NCI-H1105 (cell line): ENCODE results near the gene PPFIA1.
A peak's percentile ranks its signal among the peaks of the same experiment; 100 is the strongest.

Experiments
- DNase-seq: peaks from one replicate; lab custom pipeline; 2025; lab: John Stamatoyannopoulos, UW

The PPFIA1 gene

DNA sequence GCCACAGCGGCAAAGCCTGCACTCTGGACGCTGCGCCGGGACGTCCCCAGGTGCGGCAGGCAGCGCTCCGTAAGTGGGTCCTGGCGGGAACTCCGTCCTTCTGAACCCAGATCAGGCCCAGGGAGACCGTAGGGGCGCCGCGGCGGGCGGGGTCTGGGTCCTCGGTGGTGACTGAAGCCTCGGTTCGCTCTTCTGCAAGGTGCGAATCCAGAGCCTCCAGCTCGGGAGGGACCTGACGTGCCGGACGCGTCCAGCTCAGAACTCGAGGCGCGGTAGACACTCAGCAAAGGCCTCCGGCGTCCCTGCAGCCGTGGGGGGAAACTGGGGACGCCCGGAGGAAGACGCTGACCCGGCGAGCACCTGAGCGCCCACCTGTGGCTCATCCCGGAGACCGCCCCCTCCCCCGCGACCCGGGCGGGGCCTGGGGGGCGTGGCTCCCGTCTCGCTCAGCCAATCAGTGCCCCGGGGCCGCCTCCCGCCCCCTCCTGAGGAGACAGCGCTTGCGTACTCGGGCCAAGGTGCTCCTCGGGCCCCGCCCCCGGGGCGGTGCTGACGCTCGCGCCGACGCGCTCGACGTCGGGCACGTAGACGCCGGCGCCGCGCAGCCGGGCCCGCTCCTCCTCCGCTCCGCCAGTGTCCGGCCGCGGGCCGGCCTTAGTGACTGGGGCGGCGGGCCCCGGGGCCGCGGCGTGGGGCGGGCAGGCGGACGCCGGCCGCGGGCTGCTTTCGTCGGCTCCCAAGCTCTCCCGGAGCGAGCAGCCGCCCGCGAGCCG is at the start of gene PPFIA1:
PPFIA1 (plus strand) TSS at position 587 of the 773 bp plus-strand sequence. CDS start 1,483 bp downstream, outside the sequence.
- peak; percentile 96 for DNase-seq

DNA sequence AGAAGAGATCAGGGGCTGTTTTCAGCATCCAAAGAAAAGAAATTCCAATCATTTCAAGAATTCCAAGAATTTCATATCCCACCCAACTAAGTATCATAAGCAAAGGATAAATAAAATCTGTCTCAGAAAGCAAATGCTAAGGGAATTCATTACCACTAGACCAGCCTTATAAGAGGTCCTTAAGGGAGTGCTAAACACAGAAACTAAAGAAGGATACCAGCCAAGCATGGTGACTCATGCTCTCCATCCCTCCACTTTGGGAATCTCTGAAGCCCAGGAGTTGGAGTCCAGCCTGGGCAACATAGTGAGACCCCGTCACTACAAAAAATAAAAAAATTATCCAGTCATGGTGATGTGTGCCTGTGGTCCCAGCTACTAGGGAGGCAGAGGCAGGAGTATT is 49.6 kb upstream of the PPFIA1 start:
- DNase-seq, result no peak

DNA sequence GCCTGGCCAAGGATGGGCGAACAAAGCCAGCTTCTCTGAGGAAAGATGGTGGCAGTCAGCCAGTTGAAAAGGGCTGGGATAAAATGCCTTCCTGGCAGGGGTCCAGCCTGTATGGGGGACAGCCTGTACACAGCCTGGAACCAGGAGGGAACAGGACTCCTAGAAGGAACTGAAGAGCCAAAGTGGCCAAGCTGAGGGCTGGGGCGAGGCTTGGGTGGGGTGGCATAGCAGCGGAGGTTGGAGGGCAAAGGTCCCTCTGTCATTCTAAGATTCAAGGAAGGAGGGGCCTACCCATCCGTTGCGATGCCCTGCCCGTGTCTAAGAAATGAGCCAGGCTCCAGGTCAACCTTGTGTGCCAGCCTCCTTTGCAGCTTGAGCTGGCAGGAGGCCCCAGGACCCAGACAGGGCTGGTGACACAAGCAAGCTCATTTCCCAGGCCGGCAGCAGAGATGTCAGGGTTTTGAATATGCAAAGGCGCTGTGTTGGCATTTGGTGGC is 44.8 kb upstream of the PPFIA1 start:
- DNase-seq, result no peak

GRCh38 chr11:70226183-70226582 is 44.3 kb upstream of the PPFIA1 start:
- no peak for DNase-seq

DNA sequence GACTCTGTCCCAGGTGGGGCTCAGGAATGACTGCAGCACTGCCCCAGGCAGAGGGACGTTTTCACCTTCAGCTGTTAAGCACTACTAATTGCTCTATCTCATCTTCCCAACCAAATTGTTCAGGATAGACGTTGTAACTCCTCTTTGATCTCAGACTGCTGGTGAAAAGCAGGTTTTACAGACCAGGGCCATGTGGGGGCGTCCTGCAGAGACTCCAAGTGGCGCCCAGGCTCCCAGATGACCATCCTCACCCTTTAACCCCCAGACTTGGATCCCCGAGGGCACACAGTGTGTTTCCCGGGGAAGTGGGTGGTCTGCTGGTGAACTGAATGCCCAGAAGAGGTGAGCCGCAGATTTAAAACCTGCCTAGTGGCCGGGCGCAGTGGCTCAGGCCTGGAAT is 43.5 kb upstream of the PPFIA1 start:
- no peak for DNase-seq

DNA sequence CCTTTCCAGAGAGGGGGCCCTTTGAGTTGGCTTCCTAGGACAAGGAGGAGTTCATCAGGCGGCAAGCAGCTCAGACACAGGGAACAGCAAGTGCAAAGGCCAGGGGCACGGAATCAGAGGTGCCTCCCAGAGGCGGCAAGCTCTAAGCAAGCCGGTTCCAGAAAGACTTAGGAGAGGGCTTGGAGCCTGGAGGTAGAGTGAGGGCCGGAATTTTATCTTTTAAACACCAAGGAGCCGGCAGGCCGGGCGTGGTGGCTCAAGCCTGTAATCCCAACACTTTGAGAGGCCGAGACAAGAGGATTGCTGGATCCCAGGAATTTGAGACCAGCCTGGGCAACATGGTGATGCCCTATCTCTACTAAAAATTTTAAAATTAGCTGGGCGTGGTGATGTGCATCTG is 40.8 kb upstream of the PPFIA1 start:
- DNase-seq, result no peak

- no peak for DNase-seq
Observed at GRCh38 chr11:70230151-70230839, 40.2 kb upstream of the PPFIA1 start.

- DNase-seq, result no peak
Observed at GRCh38 chr11:70230840-70231710, 39.4 kb upstream of the PPFIA1 start.

DNA sequence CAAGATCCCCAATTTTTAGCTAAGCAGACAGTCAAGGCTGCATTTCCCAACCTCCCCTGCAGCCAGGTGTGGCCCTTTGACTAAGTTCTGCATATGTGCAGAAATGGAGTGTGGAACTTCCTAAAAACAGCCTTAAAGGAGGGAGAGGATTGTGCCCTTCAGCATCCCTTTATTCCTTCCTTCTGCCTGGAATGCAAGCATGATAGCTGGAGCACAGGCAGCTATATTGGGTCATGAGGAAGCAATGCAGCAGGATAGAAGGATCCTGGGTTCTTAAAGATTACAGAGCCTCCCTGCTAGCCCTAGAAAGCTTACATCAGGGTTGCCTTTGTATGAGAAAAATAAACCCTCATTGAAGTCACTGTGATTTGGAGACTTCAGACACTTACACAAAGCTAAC is 37.5 kb upstream of the PPFIA1 start:
- DNase-seq, result no peak

DNA sequence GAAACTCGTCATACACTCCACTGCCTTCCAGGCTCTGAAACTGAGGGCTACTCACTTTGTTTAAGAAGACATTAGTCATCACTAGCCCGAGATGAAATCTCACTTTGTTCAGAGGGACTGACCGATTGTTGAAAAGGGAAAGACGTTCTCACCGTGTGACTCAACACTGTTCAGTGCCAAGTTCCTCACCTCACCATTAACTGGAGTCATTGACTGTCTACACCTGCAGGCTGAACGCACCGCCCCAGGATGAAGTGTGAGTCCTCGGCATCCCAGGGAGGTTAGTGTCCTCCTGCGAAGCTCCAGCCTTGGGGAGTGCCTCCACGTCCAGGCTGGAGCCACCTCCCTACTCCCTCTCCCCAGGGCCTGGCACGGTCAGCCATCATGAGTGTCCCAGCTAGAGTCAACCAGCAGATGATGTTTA is 37.0 kb upstream of the PPFIA1 start:
- DNase-seq, result no peak

- DNase-seq, result no peak
Observed at GRCh38 chr11:70233962-70234361, 36.5 kb upstream of the PPFIA1 start.

- DNase-seq, result no peak
Observed at GRCh38 chr11:70240337-70240736, 30.2 kb upstream of the PPFIA1 start.

DNA sequence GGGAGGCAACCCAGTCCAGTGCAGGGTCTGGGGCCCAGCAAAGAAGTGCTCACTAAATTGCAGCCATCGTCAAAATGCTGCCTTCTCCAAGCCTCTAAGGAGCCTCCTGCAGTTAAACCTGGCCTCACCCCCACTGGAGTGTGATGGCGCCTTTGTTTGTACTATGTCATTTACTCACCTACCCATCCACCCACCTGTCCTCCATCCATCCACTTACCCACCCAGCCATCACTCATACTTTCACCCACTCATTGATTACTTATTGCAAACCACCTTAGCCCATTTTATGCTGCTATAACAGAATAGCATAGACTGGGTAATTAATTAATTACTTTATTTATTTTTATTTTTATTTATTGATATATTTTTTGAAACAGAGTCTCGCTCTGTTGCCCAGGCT is 28.8 kb upstream of the PPFIA1 start:
- DNase-seq, result no peak

GRCh38 chr11:70242885-70243284 is 27.6 kb upstream of the PPFIA1 start:
- DNase-seq, result no peak

DNA sequence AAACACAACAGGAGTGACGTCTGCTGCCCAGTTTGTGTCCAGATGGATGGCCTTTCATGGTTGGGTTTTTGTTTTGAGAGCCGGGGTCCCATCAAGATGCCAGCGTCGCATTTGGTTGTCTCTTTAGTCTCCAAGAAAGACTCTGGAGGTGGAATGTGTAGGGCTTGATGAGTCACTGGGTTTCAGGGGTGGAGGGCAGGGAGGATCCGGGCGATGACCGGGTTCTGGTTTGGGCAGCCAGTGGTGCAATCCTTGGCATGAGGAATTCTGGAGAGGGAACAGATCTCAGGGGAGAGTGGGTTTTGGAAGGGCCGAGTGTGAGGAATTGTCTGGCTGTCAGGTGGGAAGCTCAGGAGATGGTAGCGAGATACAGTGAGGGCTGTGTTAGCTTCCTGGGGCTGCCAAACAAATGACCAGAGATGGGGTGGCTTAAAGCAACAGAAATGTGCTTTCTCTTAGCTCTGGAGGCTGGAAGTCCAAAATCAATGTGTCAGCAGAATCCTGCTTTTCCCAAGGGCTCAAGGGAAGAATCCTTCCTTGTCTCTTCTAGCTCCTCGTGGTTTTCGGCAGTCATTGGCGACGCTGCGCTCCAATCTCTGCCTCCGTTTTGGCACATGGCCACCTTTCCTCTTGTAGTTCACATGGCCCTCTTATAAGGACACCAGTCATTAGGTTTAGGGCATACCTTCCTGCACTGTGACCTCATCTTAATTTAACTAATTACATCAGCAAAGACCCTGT is 26.4 kb upstream of the PPFIA1 start:
- DNase-seq, result no peak

GRCh38 chr11:70244698-70245097 is 25.8 kb upstream of the PPFIA1 start:
- DNase-seq, result no peak

- no peak for DNase-seq
Observed at GRCh38 chr11:70246196-70246595, 24.3 kb upstream of the PPFIA1 start.

DNA sequence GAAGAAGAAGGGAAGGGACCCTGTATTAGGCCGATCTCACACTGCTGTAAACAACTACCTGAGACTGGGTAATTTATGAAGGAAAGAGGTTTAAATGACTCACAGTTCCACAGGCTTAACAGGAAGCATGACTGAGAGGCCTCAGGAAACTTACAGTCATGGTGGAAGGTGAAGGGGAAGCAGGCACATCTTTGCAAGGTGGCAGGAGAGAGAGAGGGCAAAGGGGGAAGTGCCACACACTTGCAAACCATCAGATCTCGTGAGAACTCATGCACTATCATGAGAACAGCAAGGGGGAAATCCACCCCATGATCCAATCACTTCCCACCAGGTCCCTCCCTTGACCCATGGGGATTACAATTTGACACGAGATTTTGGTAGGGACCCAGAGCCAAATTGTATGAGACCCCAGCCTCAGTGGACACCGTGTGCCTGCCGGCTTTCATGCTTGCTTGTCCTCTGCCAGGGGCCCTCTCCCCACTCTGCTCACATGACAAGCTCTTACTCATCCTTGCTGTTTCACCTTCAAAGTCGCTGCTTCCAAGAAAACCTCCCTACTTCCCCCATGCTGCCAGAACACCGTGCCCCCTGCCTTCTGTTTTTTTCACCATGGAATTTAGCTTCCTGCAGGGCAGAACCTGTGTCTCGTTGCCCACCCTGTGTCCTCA is 23.3 kb upstream of the PPFIA1 start:
- DNase-seq, result no peak

DNA sequence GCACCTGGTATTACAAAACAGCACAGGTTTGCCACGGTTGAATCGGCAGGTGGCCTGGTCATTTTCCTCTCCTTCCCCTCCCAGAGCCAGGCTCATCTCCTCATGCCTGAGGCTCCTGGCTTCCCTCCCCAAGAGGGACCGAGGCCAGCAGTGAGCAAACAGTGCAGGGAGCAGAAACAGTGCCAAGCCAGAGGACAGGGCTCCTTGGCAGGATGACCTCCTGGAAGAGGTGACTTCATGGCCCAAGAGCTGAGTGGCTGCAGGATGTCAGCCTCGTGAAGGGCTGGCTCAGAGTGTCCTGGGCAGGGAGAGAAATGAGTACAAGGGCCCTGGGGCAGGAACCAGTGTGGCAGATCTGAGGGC is 22.8 kb upstream of the PPFIA1 start:
- DNase-seq, result no peak

DNA sequence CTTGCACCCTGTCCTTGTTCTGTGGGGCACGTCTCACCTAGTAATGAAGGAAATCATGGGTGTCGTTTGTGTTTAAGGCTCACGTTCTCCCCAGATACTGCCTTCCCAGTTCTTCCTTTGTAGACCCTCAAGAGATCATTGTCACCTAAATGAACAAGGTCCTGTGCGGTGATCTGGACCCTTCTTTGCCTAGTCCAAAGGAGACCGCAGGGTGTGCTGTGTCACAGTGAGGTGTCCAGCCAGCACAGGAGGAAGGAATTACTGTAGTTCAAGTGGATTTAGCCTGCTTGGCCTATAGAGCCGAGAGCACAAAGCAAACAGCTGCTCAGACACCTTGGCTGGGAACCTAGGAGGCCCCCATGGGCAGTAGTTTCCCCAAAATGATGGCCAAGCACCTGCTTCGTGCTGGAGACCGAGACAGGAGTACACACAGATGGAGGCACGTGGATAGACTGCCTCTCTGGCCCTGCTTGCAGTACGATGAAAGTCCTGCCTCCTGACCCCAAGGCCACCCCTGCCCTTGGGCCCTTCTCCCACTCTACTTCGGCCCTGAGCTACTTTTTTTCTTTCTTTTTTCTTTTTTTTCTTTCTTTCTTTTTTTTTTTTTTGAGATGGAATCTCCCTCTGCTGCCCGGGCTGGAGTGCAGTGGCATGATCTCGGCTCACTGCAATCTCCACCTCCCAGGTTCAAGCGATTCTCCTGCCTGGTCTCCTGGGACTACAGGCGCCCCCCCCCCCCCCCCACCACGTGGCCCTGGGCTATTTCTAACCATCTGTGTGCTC is 19.4 kb upstream of the PPFIA1 start:
- DNase-seq, result no peak
